B cell (primary cell): Measurements from ENCODE around the gene MMAB. TPM values are rescaled to one million over a fixed set of nuclear protein-coding genes. Genes with fewer than 3 reads are reported as not detected.

Experiments used
- ATAC-seq: fragments of 200-7000 bp; cut with Tn5 transposase; one replicate; pipeline ENCODE4 v1.10.0; 2021; ENCODE audit warnings: low read depth, mild to moderate bottlenecking, moderate number of reproducible peaks, moderate library complexity
- CTCF ChIA-PET: fragments of 350-600 bp; sonication (Branson Sonifier 250); formaldehyde crosslinking; loops from one replicate; lab custom pipeline; 2021; ENCODE audit warnings: antibody characterized with exemption, inconsistent platforms; lab: Charles Lee
- POLR2A ChIA-PET: fragments of 350-600 bp; sonication (Branson Sonifier 250); formaldehyde crosslinking; loops from one replicate; lab custom pipeline; 2021; ENCODE audit warnings: antibody characterized with exemption; lab: Charles Lee
- DNase-seq: peaks from one replicate; pipeline ENCODE4 v3.0.0; 2013
- H2AFZ ChIP-seq: 2 replicates; pipeline ENCODE4 v1.6.1; 2012; ENCODE audit warnings: mild to moderate bottlenecking, low read depth, low read length; ENCODE audit not compliant: insufficient read depth, poor library complexity, severe bottlenecking
- H3K27ac ChIP-seq, 2 donors: 1 replicate in 1 of 2; 2 replicates in 1 of 2; pipeline ENCODE4 v1.5.1; 2012 to 2013; ENCODE audit warnings: low read length in 2 of 2, mild to moderate bottlenecking in 2 of 2, moderate library complexity in 1 of 2
- H3K27me3 ChIP-seq, 4 experiments: fragments of 200-600 bp in 1 of 4; sonication (generic) in 1 of 4; replicated peaks in 1 of 4; 1 replicate in 2 of 4; 2 replicates in 2 of 4; pipeline versions ENCODE4 v1.6.1 to v1.7.0; 2013 to 2016; ENCODE audit warnings: low read length in 3 of 4, mild to moderate bottlenecking in 2 of 4, mixed read lengths in 1 of 4, moderate library complexity in 1 of 4; ENCODE audit not compliant: insufficient read depth in 4 of 4, control insufficient read depth in 3 of 4; ENCODE audit errors: control extremely low read depth in 1 of 4
- H3K36me3 ChIP-seq, 2 experiments: replicated peaks in 1 of 2; 1 replicate in 1 of 2; 2 replicates in 1 of 2; pipeline versions ENCODE4 v1.6.1 to v1.7.1; 2013; ENCODE audit warnings: low read length in 1 of 2; ENCODE audit not compliant: insufficient read depth in 2 of 2, control insufficient read depth in 1 of 2; ENCODE audit errors: control extremely low read depth in 1 of 2, extremely low read depth in 1 of 2
- H3K4me1 ChIP-seq, 2 donors: fragments of 200-600 bp in 1 of 2; sonication (generic) in 1 of 2; 1 replicate in 1 of 2; 2 replicates in 1 of 2; pipeline versions ENCODE4 v1.5.1 to v1.6.1; 2013 to 2017; ENCODE audit warnings: low read length in 2 of 2; ENCODE audit not compliant: control insufficient read depth in 2 of 2, insufficient read depth in 2 of 2
- H3K4me2 ChIP-seq: replicated peaks from 2 replicates; pipeline ENCODE3; 2012; ENCODE audit warnings: mild to moderate bottlenecking, low read depth, low read length; ENCODE audit not compliant: poor library complexity, severe bottlenecking
- H3K4me3 ChIP-seq, 5 experiments: fragments of 200-600 bp in 1 of 5; sonication (generic) in 1 of 5; 1 replicate in 3 of 5; 2 replicates in 2 of 5; pipeline versions ENCODE4 v1.5.1 to v1.7.0; 2011 to 2016; ENCODE audit warnings: low read length in 4 of 5, mild to moderate bottlenecking in 4 of 5, low read depth in 2 of 5, control low read depth in 1 of 5, moderate library complexity in 1 of 5; ENCODE audit not compliant: insufficient read depth in 1 of 5; ENCODE audit errors: control extremely low read depth in 1 of 5, extremely low read depth in 1 of 5
- H3K79me2 ChIP-seq: fragments of 200-600 bp; sonication (generic); one replicate; pipeline ENCODE4 v1.6.0; 2016; ENCODE audit warnings: low read length; ENCODE audit not compliant: control insufficient read depth, insufficient read depth
- H3K9ac ChIP-seq: fragments of 200-600 bp; sonication (generic); 2 replicates; pipeline ENCODE4 v1.6.1; 2017; ENCODE audit warnings: mild to moderate bottlenecking, low read length, moderate library complexity
- H3K9me3 ChIP-seq, 3 donors: one replicate each; pipeline versions ENCODE4 v1.6.1 to v1.7.1; 2013; ENCODE audit warnings: low read length in 2 of 3; ENCODE audit not compliant: control insufficient read depth in 2 of 3, insufficient read depth in 1 of 3; ENCODE audit errors: control extremely low read depth in 1 of 3
- H4K20me1 ChIP-seq: 2 replicates; pipeline ENCODE4 v1.6.0; 2012; ENCODE audit warnings: mild to moderate bottlenecking, low read length; ENCODE audit not compliant: insufficient read depth, control insufficient read depth, poor library complexity, severe bottlenecking
- H3K27ac Mint-ChIP-seq: one replicate; pipeline ENCODE4 v1.8.0; 2021; ENCODE audit warnings: mixed read lengths
- H3K27me3 Mint-ChIP-seq: one replicate; pipeline ENCODE4 v1.8.0; 2021; ENCODE audit warnings: mixed read lengths
- H3K4me1 Mint-ChIP-seq: one replicate; pipeline ENCODE4 v1.8.0; 2021; ENCODE audit warnings: mixed read lengths
- H3K4me3 Mint-ChIP-seq: one replicate; pipeline ENCODE4 v1.8.0; 2021; ENCODE audit warnings: mixed read lengths
- H3K9me3 Mint-ChIP-seq: one replicate; pipeline ENCODE4 v1.8.0; 2022; ENCODE audit warnings: mixed read lengths; ENCODE audit not compliant: insufficient read depth
- EZH2 ChIP-seq: IDR thresholded peaks from 2 replicates; pipeline ENCODE4 v1.6.1; 2012; ENCODE audit warnings: borderline replicate concordance, low read depth, mild to moderate bottlenecking, moderate library complexity, low read length; ENCODE audit not compliant: insufficient read depth, poor library complexity, severe bottlenecking
- WGBS: methylation state at CpG from one replicate; pipeline ENCODE4 v1.1.5; 2013; ENCODE audit warnings: missing lambda C conversion rate; ENCODE audit not compliant: insufficient coverage; 5-methylcytosine and 5-hydroxymethylcytosine counted together
- intact Hi-C: fragments of 100-400 bp; cut with micrococcal nuclease; formaldehyde crosslinking; loops from one replicate; pipeline ENCODE4 v1.10.0; 2022
- polyA minus RNA-seq: library from RNA; depleted of rRNA, polyadenylated mRNA; stranded (reverse); fragments of >200 nt; gene quantifications from 2 replicates; pipeline ENCODE4 v1.2.3, GENCODE V29; 2012
- polyA plus RNA-seq: library from polyadenylated mRNA; depleted of rRNA; stranded (reverse); fragments of >200 nt; gene quantifications from 2 replicates; pipeline ENCODE4 v1.2.3, GENCODE V29; 2012
- total RNA-seq, 2 donors: library from RNA; stranded (reverse); fragments of 120-200 nt in 1 of 2; gene quantifications; 1 replicate in 1 of 2; 2 replicates in 1 of 2; pipeline versions ENCODE4 v1.2.3 to v1.2.4, GENCODE V29; 2013 to 2022
- TF ChIP-seq, protein P1 (sequence below): fragments of 200-600 bp; IDR thresholded peaks from one replicate; pipeline ENCODE4 v1.8.0; 2022; ENCODE audit warnings: antibody characterized with exemption, mild to moderate bottlenecking

The MMAB gene
- 20.5 and 24.6 TPM in 2 replicates for total RNA-seq
- 17.0 TPM for total RNA-seq (2013)
- polyA plus RNA-seq: 11.3 and 15.0 TPM in 2 replicates
- polyA minus RNA-seq: 11.8 and 14.3 TPM in 2 replicates

DNA sequence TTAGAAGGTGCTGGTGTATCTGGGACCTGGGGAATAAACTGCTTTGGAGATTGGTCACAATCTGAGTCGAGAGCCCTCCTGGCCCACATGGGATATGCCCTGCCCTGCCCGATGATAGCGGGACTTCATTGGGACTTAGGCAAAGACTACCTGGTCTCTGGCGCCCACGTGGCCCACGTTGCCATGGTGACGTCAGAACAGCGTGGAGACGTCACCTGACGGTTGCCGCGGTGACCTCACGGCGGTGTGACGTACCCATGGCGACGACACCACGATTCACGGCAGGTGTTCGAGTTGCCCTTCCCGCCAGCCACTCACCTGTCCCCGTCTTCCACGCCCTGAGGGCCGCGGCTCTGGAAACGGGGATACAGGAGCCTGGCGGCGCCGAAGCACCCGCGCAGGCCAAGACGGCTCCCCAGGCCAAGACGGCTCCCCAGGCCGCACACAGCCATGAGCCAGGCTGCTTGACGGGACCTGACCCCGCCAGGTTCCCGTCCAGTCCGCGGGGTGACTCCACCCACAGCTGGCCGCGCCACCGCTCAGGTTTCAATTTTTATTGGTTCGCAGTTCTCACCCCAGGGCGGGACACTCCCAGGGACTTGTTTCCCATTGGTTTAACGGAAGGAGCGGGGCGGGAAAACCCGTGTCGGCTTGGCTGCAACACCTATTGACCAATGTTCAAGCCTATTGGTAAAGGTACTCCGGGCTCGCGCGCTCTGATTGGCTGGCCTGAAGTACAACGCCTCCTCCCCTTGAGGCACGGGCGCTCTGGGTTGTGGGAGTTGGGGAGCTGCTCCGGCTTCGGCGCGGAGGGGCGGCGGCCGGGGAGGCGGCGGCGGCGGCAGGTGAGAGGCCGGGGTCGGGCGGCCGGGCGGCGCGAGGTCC lies at the start of gene MMAB, which contains the start of gene MVK:
Gene MMAB (minus strand): TSS at position 476 of the 885 bp plus-strand sequence. CDS start 24 bp downstream, at position 452.
Gene MVK (plus strand): TSS at position 766 of the 885 bp plus-strand sequence. CDS start 1,029 bp downstream, outside the sequence.
- peak within 1 kb of the TSS; percentile 44 to 87 (median 72) for H3K4me3 ChIP-seq
- no peaks in the 10 kb centered on the region for H3K27me3 ChIP-seq
- no peaks in the 10 kb centered on the region for H3K27me3 Mint-ChIP-seq
- H3K4me1 ChIP-seq: peaks cover 14 to 23% of the 10 kb centered on the region in 2 donors
- intact Hi-C loops: loop anchor here (1.0 kb wide), 2 partner anchors 96 to 307 kb away; partner anchors contain the start of genes GLTP, KCTD10 and UBE3B
- peak within 1 kb of the TSS; percentile 88 for H3K9ac ChIP-seq
- no peaks in the 10 kb centered on the region for H3K9me3 ChIP-seq
- H3K4me1 Mint-ChIP-seq: peaks cover 29% of the 10 kb centered on the region
- DNase-seq: peak; percentile 99
- H3K9me3 Mint-ChIP-seq: no peaks in the 10 kb centered on the region
- H3K36me3 ChIP-seq: peaks cover 0 to 21% of the 10 kb centered on the region in 2 experiments
- H3K27ac ChIP-seq: peak within 1 kb of the TSS; percentile 89 to 98
- H3K4me2 ChIP-seq: peak within 1 kb of the TSS; percentile 80
- H3K4me3 Mint-ChIP-seq: peak within 1 kb of the TSS; percentile 96
- 1% methylated on average over 73 of the region's 74 CpGs for WGBS
- TF ChIP-seq, protein P1, sequence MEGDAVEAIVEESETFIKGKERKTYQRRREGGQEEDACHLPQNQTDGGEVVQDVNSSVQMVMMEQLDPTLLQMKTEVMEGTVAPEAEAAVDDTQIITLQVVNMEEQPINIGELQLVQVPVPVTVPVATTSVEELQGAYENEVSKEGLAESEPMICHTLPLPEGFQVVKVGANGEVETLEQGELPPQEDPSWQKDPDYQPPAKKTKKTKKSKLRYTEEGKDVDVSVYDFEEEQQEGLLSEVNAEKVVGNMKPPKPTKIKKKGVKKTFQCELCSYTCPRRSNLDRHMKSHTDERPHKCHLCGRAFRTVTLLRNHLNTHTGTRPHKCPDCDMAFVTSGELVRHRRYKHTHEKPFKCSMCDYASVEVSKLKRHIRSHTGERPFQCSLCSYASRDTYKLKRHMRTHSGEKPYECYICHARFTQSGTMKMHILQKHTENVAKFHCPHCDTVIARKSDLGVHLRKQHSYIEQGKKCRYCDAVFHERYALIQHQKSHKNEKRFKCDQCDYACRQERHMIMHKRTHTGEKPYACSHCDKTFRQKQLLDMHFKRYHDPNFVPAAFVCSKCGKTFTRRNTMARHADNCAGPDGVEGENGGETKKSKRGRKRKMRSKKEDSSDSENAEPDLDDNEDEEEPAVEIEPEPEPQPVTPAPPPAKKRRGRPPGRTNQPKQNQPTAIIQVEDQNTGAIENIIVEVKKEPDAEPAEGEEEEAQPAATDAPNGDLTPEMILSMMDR: no peak
- no peak for TF ChIP-seq EZH2
- ATAC-seq: peak; percentile 96
- no peaks in the 10 kb centered on the region for H4K20me1 ChIP-seq
- POLR2A ChIA-PET: interaction anchor here (0.8 kb wide), 1 partner anchor 141 kb away, joined by 3 read pairs; the partner anchor contains the start of gene FAM222A
- H3K79me2 ChIP-seq: peaks cover 8% of the 10 kb centered on the region
- peak within 1 kb of the TSS; percentile 85 for H2AFZ ChIP-seq
- CTCF ChIA-PET: interaction anchor here (0.7 to 2.1 kb wide), 6 partner anchors 8 to 231 kb away, joined by 3 to 7 read pairs (median 4); no protein-coding TSS in a partner anchor
- peak within 1 kb of the TSS; percentile 94 for H3K27ac Mint-ChIP-seq
